IPS-20b (cell line): Measurements from ENCODE around the gene XRCC3.

ENCODE experiments used
- H3K27ac ChIP-seq: one replicate; pipeline ENCODE4 v1.5.1; 2013; ENCODE audit warnings: low read length
- H3K27me3 ChIP-seq: 2 replicates; pipeline ENCODE4 v1.6.1; 2013; ENCODE audit warnings: mild to moderate bottlenecking, low read length, inconsistent platforms; ENCODE audit not compliant: insufficient read depth
- H3K36me3 ChIP-seq: 2 replicates; pipeline ENCODE4 v1.6.1; 2013; ENCODE audit warnings: low read depth, mild to moderate bottlenecking, inconsistent platforms, low read length, moderate library complexity; ENCODE audit not compliant: insufficient read depth
- H3K4me1 ChIP-seq: 2 replicates; pipeline ENCODE4 v1.6.1; 2013; ENCODE audit warnings: mild to moderate bottlenecking, control low read depth, inconsistent platforms, low read length, moderate library complexity; ENCODE audit not compliant: insufficient read depth
- H3K4me3 ChIP-seq: 2 replicates; pipeline ENCODE4 v1.5.1; 2013; ENCODE audit warnings: mild to moderate bottlenecking, low read length, inconsistent platforms
- H3K9ac ChIP-seq: 2 replicates; pipeline ENCODE4 v1.6.1; 2013; ENCODE audit warnings: low read depth, mild to moderate bottlenecking, inconsistent platforms, low read length, moderate library complexity
- H3K9me3 ChIP-seq: 2 replicates; pipeline ENCODE4 v1.6.1; 2013; ENCODE audit warnings: mild to moderate bottlenecking, low read depth, low read length, inconsistent platforms; ENCODE audit not compliant: insufficient read depth

Gene XRCC3

GRCh38 chr14:103745424-103745823, 30.2 kb upstream of the XRCC3 start:
- H3K9ac ChIP-seq, result no peak overlapping the region
- H3K4me1 ChIP-seq, result no peaks in the 10 kb centered on the region
- H3K36me3 ChIP-seq, result no peaks in the 10 kb centered on the region
- no peak overlapping the region for H3K4me3 ChIP-seq
- H3K27ac ChIP-seq, result no peak overlapping the region
- H3K9me3 ChIP-seq, result no peaks in the 10 kb centered on the region
- no peaks in the 10 kb centered on the region for H3K27me3 ChIP-seq

GRCh38 chr14:103744621-103745395, 29.6 kb upstream of the XRCC3 start:
- no peak overlapping the region for H3K9ac ChIP-seq
- H3K4me1 ChIP-seq, result no peaks in the 10 kb centered on the region
- H3K27me3 ChIP-seq, result no peaks in the 10 kb centered on the region
- H3K9me3 ChIP-seq, result no peaks in the 10 kb centered on the region
- H3K4me3 ChIP-seq, result no peak overlapping the region
- no peaks in the 10 kb centered on the region for H3K36me3 ChIP-seq
- no peak overlapping the region for H3K27ac ChIP-seq

GRCh38 chr14:103743691-103744090, 28.4 kb upstream of the XRCC3 start:
- H3K9ac ChIP-seq, result no peak overlapping the region
- no peaks in the 10 kb centered on the region for H3K27me3 ChIP-seq
- H3K36me3 ChIP-seq, result no peaks in the 10 kb centered on the region
- H3K4me3 ChIP-seq, result no peak overlapping the region
- H3K4me1 ChIP-seq, result 0 out of 2 replicates have a peak, but pooled peaks cover 2% of the 10 kb centered on the region
- no peak overlapping the region for H3K27ac ChIP-seq
- no peaks in the 10 kb centered on the region for H3K9me3 ChIP-seq

GRCh38 chr14:103742499-103743255, 27.4 kb upstream of the XRCC3 start:
- Histone ChIP-seq H3K4me1 (0 out of 2 replicates have a peak, but pooled peaks cover 2% of the 10 kb centered on the region), H3K27ac (no peak overlapping the region), H3K4me3 (no peak overlapping the region), H3K9ac (no peak overlapping the region), H3K36me3 (no peaks in the 10 kb centered on the region), H3K9me3 (no peaks in the 10 kb centered on the region), H3K27me3 (no peaks in the 10 kb centered on the region)

GRCh38 chr14:103741876-103742275, 26.6 kb upstream of the XRCC3 start:
- Histone ChIP-seq H3K36me3 (no peaks in the 10 kb centered on the region), H3K27ac (no peak overlapping the region), H3K9ac (no peak overlapping the region), H3K27me3 (no peaks in the 10 kb centered on the region), H3K4me1 (0 out of 2 replicates have a peak, but pooled peaks cover 2% of the 10 kb centered on the region), H3K9me3 (no peaks in the 10 kb centered on the region), H3K4me3 (no peak overlapping the region)

- H3K9ac ChIP-seq, result no peak overlapping the region
- H3K27ac ChIP-seq, result no peak overlapping the region
- no peaks in the 10 kb centered on the region for H3K27me3 ChIP-seq
- H3K9me3 ChIP-seq, result no peaks in the 10 kb centered on the region
- no peaks in the 10 kb centered on the region for H3K36me3 ChIP-seq
- no peak overlapping the region for H3K4me3 ChIP-seq
- 0 out of 2 replicates have a peak, but pooled peaks cover 2% of the 10 kb centered on the region for H3K4me1 ChIP-seq
Measured at GRCh38 chr14:103740991-103741689, 25.9 kb upstream of the XRCC3 start.

GRCh38 chr14:103739793-103740501, 24.7 kb upstream of the XRCC3 start:
- no peaks in the 10 kb centered on the region for H3K36me3 ChIP-seq
- no peak overlapping the region for H3K9ac ChIP-seq
- H3K4me3 ChIP-seq, result no peak overlapping the region
- H3K9me3 ChIP-seq, result no peaks in the 10 kb centered on the region
- H3K27me3 ChIP-seq, result no peaks in the 10 kb centered on the region
- 0 out of 2 replicates have a peak, but pooled peaks cover 2% of the 10 kb centered on the region for H3K4me1 ChIP-seq
- H3K27ac ChIP-seq, result no peak overlapping the region

- Histone ChIP-seq H3K4me3 (no peak overlapping the region), H3K9me3 (no peaks in the 10 kb centered on the region), H3K27ac (no peak overlapping the region), H3K4me1 (0 out of 2 replicates have a peak, but pooled peaks cover 2% of the 10 kb centered on the region), H3K9ac (no peak overlapping the region), H3K36me3 (no peaks in the 10 kb centered on the region), H3K27me3 (no peaks in the 10 kb centered on the region)
Measured at GRCh38 chr14:103739466-103739792, 24.2 kb upstream of the XRCC3 start.

- no peak overlapping the region for H3K4me3 ChIP-seq
- H3K27ac ChIP-seq, result no peak overlapping the region
- H3K9ac ChIP-seq, result no peak overlapping the region
- H3K36me3 ChIP-seq, result peaks cover 1% of the 10 kb centered on the region; the same call in 1 of the 2 replicates
- H3K9me3 ChIP-seq, result no peaks in the 10 kb centered on the region
- H3K4me1 ChIP-seq, result 0 out of 2 replicates have a peak, but pooled peaks cover 2% of the 10 kb centered on the region
- H3K27me3 ChIP-seq, result no peaks in the 10 kb centered on the region
Measured at GRCh38 chr14:103738701-103739451, 23.6 kb upstream of the XRCC3 start.

GRCh38 chr14:103738166-103738565, 22.9 kb upstream of the XRCC3 start:
- no peaks in the 10 kb centered on the region for H3K9me3 ChIP-seq
- peaks cover 8% of the 10 kb centered on the region; the same call in 1 of the 2 replicates for H3K36me3 ChIP-seq
- H3K9ac ChIP-seq, result no peak overlapping the region
- H3K27ac ChIP-seq, result no peak overlapping the region
- H3K4me1 ChIP-seq, result 0 out of 2 replicates have a peak, but pooled peaks cover 2% of the 10 kb centered on the region
- no peaks in the 10 kb centered on the region for H3K27me3 ChIP-seq
- H3K4me3 ChIP-seq, result no peak overlapping the region
